ENCODE data around the gene GOLGA8G.
"Not testable (repeated sequence)": the region's sequence is repeated elsewhere in the genome, so short reads cannot be mapped to it uniquely, and the experiment has no call there.

DNA sequence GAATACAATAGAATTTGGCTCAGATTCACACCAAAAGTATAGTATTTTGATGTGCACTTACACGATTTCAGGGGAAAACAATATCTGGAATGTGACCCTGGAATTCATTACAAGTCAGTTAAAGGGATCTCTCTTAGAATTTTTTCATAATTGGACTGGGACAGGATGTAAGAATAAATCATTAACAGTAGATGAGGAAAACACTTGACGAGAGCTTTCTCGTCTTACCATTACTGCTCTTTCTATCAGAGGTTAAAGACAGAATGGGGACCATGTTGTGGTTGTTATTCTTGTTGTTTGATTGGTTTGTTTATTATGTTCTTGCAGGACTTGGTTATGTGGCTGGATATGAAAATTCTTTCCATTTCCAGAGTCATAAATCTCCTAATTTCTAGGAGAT, 51.4 kb downstream of the GOLGA8G start:
- TF ChIP-seq, protein P1, sequence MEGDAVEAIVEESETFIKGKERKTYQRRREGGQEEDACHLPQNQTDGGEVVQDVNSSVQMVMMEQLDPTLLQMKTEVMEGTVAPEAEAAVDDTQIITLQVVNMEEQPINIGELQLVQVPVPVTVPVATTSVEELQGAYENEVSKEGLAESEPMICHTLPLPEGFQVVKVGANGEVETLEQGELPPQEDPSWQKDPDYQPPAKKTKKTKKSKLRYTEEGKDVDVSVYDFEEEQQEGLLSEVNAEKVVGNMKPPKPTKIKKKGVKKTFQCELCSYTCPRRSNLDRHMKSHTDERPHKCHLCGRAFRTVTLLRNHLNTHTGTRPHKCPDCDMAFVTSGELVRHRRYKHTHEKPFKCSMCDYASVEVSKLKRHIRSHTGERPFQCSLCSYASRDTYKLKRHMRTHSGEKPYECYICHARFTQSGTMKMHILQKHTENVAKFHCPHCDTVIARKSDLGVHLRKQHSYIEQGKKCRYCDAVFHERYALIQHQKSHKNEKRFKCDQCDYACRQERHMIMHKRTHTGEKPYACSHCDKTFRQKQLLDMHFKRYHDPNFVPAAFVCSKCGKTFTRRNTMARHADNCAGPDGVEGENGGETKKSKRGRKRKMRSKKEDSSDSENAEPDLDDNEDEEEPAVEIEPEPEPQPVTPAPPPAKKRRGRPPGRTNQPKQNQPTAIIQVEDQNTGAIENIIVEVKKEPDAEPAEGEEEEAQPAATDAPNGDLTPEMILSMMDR (conservative IDR thresholded peaks at IDR 0.05 in 1 of 2, IDR thresholded peaks at IDR 0.05 in 1 of 2; ENCODE audit: low read depth in 1 of 2, low read length in 2 of 2), result not testable (repeated sequence)
- TF ChIP-seq EZH2 (IDR thresholded peaks at IDR 0.05; ENCODE audit: low read length, missing control alignments), result not testable (repeated sequence)
